GM23338 (cell line): Measurements from ENCODE around the gene PDE4D. TPM values are rescaled to one million over a fixed set of nuclear protein-coding genes. Genes with fewer than 3 reads are reported as not detected.

Source experiments
- ATAC-seq: fragments of 200-7000 bp; cut with Tn5 transposase; 3 replicates; pipeline ENCODE4 v1.9.1; 2020
- DNase-seq: peaks from one replicate; pipeline ENCODE4 v3.0.0-alpha.2; 2015; ENCODE audit warnings: low spot score
- H2AFZ ChIP-seq: fragments of 200-600 bp; sonication (generic); 2 replicates; pipeline ENCODE4 v1.8.0; 2016; ENCODE audit warnings: antibody characterized with exemption, mild to moderate bottlenecking, moderate library complexity
- H3F3A ChIP-seq: fragments of 200-600 bp; sonication (generic); replicated peaks from 2 replicates; pipeline ENCODE4 v1.8.0; 2017; ENCODE audit warnings: antibody characterized with exemption, mixed run types, low read depth
- H3K27ac ChIP-seq: fragments of 200-600 bp; sonication (generic); 2 replicates; pipeline ENCODE4 v1.6.1; 2016; ENCODE audit warnings: low read depth
- H3K27me3 ChIP-seq: fragments of 200-600 bp; sonication (generic); 2 replicates; pipeline ENCODE4 v1.8.0; 2016; ENCODE audit warnings: mild to moderate bottlenecking, mixed run types, moderate library complexity; ENCODE audit not compliant: insufficient read depth
- H3K36me3 ChIP-seq: fragments of 200-600 bp; sonication (generic); 2 replicates; pipeline ENCODE4 v1.8.0; 2016; ENCODE audit warnings: mild to moderate bottlenecking; ENCODE audit not compliant: insufficient read depth
- H3K4me1 ChIP-seq: fragments of 200-600 bp; sonication (generic); 2 replicates; pipeline ENCODE4 v1.8.0; 2016; ENCODE audit warnings: mild to moderate bottlenecking, moderate library complexity; ENCODE audit not compliant: insufficient read depth
- H3K4me2 ChIP-seq: fragments of 200-600 bp; sonication (generic); 2 replicates; pipeline ENCODE4 v1.7.1; 2017; ENCODE audit warnings: mixed run types
- H3K4me3 ChIP-seq: fragments of 200-600 bp; sonication (generic); 2 replicates; pipeline ENCODE4 v1.6.1; 2016; ENCODE audit warnings: mixed run types
- H3K79me2 ChIP-seq: fragments of 200-600 bp; sonication (generic); replicated peaks from 2 replicates; pipeline ENCODE4 v1.8.0; 2017; ENCODE audit warnings: mild to moderate bottlenecking; ENCODE audit not compliant: insufficient read depth
- H3K9me2 ChIP-seq: fragments of 200-600 bp; sonication (generic); 2 replicates; pipeline ENCODE4 v1.8.0; 2017; ENCODE audit not compliant: insufficient read depth
- H4K20me1 ChIP-seq: fragments of 200-600 bp; sonication (generic); replicated peaks from 2 replicates; pipeline ENCODE4 v1.8.0; 2017; ENCODE audit warnings: mild to moderate bottlenecking; ENCODE audit not compliant: insufficient read depth
- H3K27ac Mint-ChIP-seq: 2 replicates; pipeline ENCODE4 v1.8.0; 2020; ENCODE audit warnings: inconsistent platforms, mild to moderate bottlenecking, moderate library complexity, mixed read lengths
- H3K27me3 Mint-ChIP-seq: 3 replicates; pipeline ENCODE4 v1.8.0; 2022; ENCODE audit warnings: low read depth, mild to moderate bottlenecking, moderate library complexity, mixed read lengths, inconsistent platforms; ENCODE audit not compliant: insufficient read depth, poor library complexity
- H3K36me3 Mint-ChIP-seq: 3 replicates; pipeline ENCODE4 v1.8.0; 2021; ENCODE audit warnings: low read depth, mild to moderate bottlenecking, inconsistent platforms, moderate library complexity, mixed read lengths
- H3K4me1 Mint-ChIP-seq: 3 replicates; pipeline ENCODE4 v1.8.0; 2020; ENCODE audit warnings: mild to moderate bottlenecking, inconsistent platforms, mixed read lengths
- H3K4me3 Mint-ChIP-seq: 3 replicates; pipeline ENCODE4 v1.8.0; 2021; ENCODE audit warnings: moderate library complexity, mild to moderate bottlenecking, inconsistent platforms, mixed read lengths
- H3K9me3 Mint-ChIP-seq: 3 replicates; pipeline ENCODE4 v1.8.0; 2020; ENCODE audit warnings: moderate library complexity, mild to moderate bottlenecking, inconsistent platforms, mixed read lengths
- CREB1 ChIP-seq: fragments of 250-450 bp; sonication (Bioruptor Pico); IDR thresholded peaks from 2 replicates; pipeline ENCODE4 v1.5.0; 2020; ENCODE audit warnings: low read depth, mild to moderate bottlenecking, moderate library complexity
- EZH2 ChIP-seq: fragments of 200-600 bp; sonication (generic); IDR thresholded peaks from one replicate; pipeline ENCODE4 v1.8.0; 2017; ENCODE audit warnings: antibody characterized with exemption, mild to moderate bottlenecking, low read depth; ENCODE audit not compliant: unreplicated experiment
- EZH2phosphoT487 ChIP-seq: fragments of 200-600 bp; sonication (generic); IDR thresholded peaks from one replicate; pipeline ENCODE4 v1.8.1; 2018; ENCODE audit warnings: antibody characterized with exemption; ENCODE audit not compliant: unreplicated experiment
- JUNB ChIP-seq: IDR thresholded peaks from one replicate; pipeline ENCODE4 v1.6.1; 2016; ENCODE audit warnings: antibody characterized with exemption; ENCODE audit not compliant: unreplicated experiment
- NANOG ChIP-seq: IDR thresholded peaks from 2 replicates; pipeline ENCODE4 v1.6.1; 2016; ENCODE audit warnings: antibody characterized with exemption, borderline replicate concordance
- POLR2AphosphoS5 ChIP-seq: IDR thresholded peaks from 2 replicates; pipeline ENCODE4 v1.6.1; 2016; ENCODE audit warnings: antibody characterized with exemption, low read depth
- STAT1 ChIP-seq: IDR thresholded peaks from one replicate; pipeline ENCODE4 v1.6.1; 2016; ENCODE audit warnings: antibody characterized with exemption; ENCODE audit not compliant: unreplicated experiment
- ZNF331 ChIP-seq: fragments of 250-450 bp; sonication (Bioruptor Pico); IDR thresholded peaks from 2 replicates; pipeline ENCODE4 v1.5.0; 2020; ENCODE audit warnings: low read depth, mild to moderate bottlenecking, moderate library complexity
- polyA plus RNA-seq: library from polyadenylated mRNA; unstranded; fragments of >200 nt; fragmentation: Nextera tagmentation; extraction: Ambion mirVana; gene quantifications from 2 replicates; pipeline ENCODE4 v1.2.1, GENCODE V29; 2016
- total RNA-seq: library from RNA; depleted of rRNA; stranded (reverse); fragments of >200 nt; shearing (Covaris generic); gene quantifications from 2 replicates; pipeline ENCODE4 v1.2.3, GENCODE V29; 2014
- TF ChIP-seq, protein P1 (sequence below), 2 experiments: fragments of 200-600 bp in 1 of 2; sonication (generic) in 1 of 2; conservative IDR thresholded peaks; 2 replicates each; pipeline versions ENCODE4 v1.5.1 to v1.6.1; 2016 to 2017; ENCODE audit warnings: antibody characterized with exemption in 2 of 2, low read depth in 2 of 2, mild to moderate bottlenecking in 2 of 2, moderate library complexity in 1 of 2
- TF ChIP-seq, protein P2 (sequence below): fragments of 250-450 bp; sonication (Bioruptor Pico); IDR thresholded peaks from 2 replicates; pipeline ENCODE4 v1.5.0; 2020; ENCODE audit warnings: mild to moderate bottlenecking, moderate library complexity
- TF ChIP-seq, protein P3 (sequence below): IDR thresholded peaks from 2 replicates; pipeline ENCODE4 v1.6.1; 2016; ENCODE audit warnings: antibody characterized with exemption

The PDE4D gene
- total and polyA plus RNA-seq, 2 experiments from 2014 or later = 2.1 to 4.7 TPM

DNA sequence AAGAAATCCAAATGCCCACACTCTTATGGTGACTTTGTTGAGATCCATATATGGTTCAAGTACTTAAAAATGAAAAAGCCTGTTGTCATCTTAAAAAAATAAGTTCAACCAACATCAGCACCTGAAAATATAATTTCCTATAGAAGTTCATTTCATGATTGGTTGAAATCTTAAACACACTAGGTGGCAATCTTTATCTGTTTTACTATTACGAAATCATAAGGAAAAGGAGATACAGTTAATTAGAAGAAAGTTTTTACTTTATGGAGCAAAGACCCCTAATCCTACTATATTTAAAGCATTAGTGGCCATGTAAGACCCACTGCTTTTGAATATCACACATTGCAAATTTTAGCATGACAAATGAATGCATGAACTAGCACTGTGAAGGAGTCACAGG is 694.7 kb downstream of the PDE4D start:
- Histone ChIP-seq H4K20me1 (no peaks in the 10 kb centered on the region), H2AFZ (no peak overlapping the region), H3K36me3 (no peaks in the 10 kb centered on the region), H3K4me2 (no peak overlapping the region), H3K27me3 (no peaks in the 10 kb centered on the region), H3K4me1 (no peaks in the 10 kb centered on the region), H3F3A (peaks cover 9% of the 10 kb centered on the region), H3K27ac (no peak overlapping the region), H3K4me3 (no peak overlapping the region), H3K9me2 (no peaks in the 10 kb centered on the region), H3K79me2 (no peaks in the 10 kb centered on the region)
- TF ChIP-seq, protein P1, sequence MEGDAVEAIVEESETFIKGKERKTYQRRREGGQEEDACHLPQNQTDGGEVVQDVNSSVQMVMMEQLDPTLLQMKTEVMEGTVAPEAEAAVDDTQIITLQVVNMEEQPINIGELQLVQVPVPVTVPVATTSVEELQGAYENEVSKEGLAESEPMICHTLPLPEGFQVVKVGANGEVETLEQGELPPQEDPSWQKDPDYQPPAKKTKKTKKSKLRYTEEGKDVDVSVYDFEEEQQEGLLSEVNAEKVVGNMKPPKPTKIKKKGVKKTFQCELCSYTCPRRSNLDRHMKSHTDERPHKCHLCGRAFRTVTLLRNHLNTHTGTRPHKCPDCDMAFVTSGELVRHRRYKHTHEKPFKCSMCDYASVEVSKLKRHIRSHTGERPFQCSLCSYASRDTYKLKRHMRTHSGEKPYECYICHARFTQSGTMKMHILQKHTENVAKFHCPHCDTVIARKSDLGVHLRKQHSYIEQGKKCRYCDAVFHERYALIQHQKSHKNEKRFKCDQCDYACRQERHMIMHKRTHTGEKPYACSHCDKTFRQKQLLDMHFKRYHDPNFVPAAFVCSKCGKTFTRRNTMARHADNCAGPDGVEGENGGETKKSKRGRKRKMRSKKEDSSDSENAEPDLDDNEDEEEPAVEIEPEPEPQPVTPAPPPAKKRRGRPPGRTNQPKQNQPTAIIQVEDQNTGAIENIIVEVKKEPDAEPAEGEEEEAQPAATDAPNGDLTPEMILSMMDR (conservative IDR thresholded peaks at IDR 0.05; ENCODE audit: low read depth in 2 of 2) = no peak
- Mint-ChIP-seq H3K9me3 (no peaks in the 10 kb centered on the region; the same call in 2 of the 3 replicates), H3K36me3 (no peaks in the 10 kb centered on the region; the same call in 2 of the 3 replicates), H3K27ac (no peak overlapping the region), H3K4me3 (no peak overlapping the region), H3K4me1 (0 out of 3 replicates have a peak, but pooled peaks cover 2% of the 10 kb centered on the region), H3K27me3 (peaks cover 2% of the 10 kb centered on the region)
- DNase-seq (no peak), ATAC-seq (no peak)

DNA sequence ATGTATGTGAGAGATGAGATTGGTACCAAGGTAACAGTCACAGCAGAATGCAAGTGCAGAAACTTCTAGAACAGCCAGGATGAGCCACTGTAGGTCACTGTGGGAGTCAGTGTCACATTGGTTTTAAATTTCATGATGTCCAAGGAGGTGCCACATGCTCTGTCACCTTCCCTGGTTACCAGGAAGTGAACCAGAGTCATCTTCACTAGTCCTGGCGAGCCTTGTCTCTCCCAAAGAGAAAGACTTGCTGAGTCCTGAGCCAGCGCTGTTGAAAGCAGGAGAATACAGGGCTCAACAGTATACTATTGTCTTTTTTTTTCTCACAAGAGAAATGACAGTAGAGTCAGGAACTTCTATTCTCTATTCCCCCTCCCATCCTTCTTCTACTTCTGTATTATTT is 695.2 kb downstream of the PDE4D start:
- Mint-ChIP-seq H3K27me3 (peaks cover 2% of the 10 kb centered on the region), H3K36me3 (no peaks in the 10 kb centered on the region; the same call in 2 of the 3 replicates), H3K4me3 (no peak overlapping the region), H3K4me1 (0 out of 3 replicates have a peak, but pooled peaks cover 2% of the 10 kb centered on the region), H3K27ac (no peak overlapping the region), H3K9me3 (no peaks in the 10 kb centered on the region; the same call in 2 of the 3 replicates)
- no peak overlapping the region for H3K27ac ChIP-seq
- no peak overlapping the region for H2AFZ ChIP-seq
- no peak for ATAC-seq
- no peaks in the 10 kb centered on the region for H3K4me1 ChIP-seq
- no peaks in the 10 kb centered on the region for H4K20me1 ChIP-seq
- TF ChIP-seq ZNF331 (CRISPR knock-in tag) (no peak), POLR2AphosphoS5 (no peak), EZH2phosphoT487 (no peak), JUNB (no peak), EZH2 (no peak), STAT1 (no peak), CREB1 (CRISPR knock-in tag) (no peak), NANOG (no peak)
- TF ChIP-seq, protein P1 (conservative IDR thresholded peaks at IDR 0.05; ENCODE audit: low read depth in 2 of 2) = no peak
- TF ChIP-seq, protein P2, sequence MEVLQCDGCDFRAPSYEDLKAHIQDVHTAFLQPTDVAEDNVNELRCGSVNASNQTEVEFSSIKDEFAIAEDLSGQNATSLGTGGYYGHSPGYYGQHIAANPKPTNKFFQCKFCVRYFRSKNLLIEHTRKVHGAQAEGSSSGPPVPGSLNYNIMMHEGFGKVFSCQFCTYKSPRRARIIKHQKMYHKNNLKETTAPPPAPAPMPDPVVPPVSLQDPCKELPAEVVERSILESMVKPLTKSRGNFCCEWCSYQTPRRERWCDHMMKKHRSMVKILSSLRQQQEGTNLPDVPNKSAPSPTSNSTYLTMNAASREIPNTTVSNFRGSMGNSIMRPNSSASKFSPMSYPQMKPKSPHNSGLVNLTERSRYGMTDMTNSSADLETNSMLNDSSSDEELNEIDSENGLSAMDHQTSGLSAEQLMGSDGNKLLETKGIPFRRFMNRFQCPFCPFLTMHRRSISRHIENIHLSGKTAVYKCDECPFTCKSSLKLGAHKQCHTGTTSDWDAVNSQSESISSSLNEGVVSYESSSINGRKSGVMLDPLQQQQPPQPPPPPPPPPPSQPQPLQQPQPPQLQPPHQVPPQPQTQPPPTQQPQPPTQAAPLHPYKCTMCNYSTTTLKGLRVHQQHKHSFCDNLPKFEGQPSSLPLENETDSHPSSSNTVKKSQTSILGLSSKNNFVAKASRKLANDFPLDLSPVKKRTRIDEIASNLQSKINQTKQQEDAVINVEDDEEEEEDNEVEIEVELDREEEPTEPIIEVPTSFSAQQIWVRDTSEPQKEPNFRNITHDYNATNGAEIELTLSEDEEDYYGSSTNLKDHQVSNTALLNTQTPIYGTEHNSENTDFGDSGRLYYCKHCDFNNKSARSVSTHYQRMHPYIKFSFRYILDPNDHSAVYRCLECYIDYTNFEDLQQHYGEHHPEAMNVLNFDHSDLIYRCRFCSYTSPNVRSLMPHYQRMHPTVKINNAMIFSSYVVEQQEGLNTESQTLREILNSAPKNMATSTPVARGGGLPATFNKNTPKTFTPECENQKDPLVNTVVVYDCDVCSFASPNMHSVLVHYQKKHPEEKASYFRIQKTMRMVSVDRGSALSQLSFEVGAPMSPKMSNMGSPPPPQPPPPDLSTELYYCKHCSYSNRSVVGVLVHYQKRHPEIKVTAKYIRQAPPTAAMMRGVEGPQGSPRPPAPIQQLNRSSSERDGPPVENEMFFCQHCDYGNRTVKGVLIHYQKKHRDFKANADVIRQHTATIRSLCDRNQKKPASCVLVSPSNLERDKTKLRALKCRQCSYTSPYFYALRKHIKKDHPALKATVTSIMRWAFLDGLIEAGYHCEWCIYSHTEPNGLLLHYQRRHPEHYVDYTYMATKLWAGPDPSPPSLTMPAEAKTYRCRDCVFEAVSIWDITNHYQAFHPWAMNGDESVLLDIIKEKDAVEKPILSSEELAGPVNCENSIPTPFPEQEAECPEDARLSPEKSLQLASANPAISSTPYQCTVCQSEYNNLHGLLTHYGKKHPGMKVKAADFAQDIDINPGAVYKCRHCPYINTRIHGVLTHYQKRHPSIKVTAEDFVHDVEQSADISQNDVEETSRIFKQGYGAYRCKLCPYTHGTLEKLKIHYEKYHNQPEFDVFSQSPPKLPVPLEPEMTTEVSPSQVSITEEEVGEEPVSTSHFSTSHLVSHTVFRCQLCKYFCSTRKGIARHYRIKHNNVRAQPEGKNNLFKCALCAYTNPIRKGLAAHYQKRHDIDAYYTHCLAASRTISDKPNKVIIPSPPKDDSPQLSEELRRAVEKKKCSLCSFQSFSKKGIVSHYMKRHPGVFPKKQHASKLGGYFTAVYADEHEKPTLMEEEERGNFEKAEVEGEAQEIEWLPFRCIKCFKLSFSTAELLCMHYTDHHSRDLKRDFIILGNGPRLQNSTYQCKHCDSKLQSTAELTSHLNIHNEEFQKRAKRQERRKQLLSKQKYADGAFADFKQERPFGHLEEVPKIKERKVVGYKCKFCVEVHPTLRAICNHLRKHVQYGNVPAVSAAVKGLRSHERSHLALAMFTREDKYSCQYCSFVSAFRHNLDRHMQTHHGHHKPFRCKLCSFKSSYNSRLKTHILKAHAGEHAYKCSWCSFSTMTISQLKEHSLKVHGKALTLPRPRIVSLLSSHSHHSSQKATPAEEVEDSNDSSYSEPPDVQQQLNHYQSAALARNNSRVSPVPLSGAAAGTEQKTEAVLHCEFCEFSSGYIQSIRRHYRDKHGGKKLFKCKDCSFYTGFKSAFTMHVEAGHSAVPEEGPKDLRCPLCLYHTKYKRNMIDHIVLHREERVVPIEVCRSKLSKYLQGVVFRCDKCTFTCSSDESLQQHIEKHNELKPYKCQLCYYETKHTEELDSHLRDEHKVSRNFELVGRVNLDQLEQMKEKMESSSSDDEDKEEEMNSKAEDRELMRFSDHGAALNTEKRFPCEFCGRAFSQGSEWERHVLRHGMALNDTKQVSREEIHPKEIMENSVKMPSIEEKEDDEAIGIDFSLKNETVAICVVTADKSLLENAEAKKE (CRISPR knock-in tag) = no peak
- TF ChIP-seq, protein P3, sequence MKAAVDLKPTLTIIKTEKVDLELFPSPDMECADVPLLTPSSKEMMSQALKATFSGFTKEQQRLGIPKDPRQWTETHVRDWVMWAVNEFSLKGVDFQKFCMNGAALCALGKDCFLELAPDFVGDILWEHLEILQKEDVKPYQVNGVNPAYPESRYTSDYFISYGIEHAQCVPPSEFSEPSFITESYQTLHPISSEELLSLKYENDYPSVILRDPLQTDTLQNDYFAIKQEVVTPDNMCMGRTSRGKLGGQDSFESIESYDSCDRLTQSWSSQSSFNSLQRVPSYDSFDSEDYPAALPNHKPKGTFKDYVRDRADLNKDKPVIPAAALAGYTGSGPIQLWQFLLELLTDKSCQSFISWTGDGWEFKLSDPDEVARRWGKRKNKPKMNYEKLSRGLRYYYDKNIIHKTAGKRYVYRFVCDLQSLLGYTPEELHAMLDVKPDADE = no peak
- no peak overlapping the region for H3K4me2 ChIP-seq
- no peaks in the 10 kb centered on the region for H3K79me2 ChIP-seq
- peaks cover 9% of the 10 kb centered on the region for H3F3A ChIP-seq
- no peaks in the 10 kb centered on the region for H3K9me2 ChIP-seq
- H3K36me3 ChIP-seq = no peaks in the 10 kb centered on the region
- H3K4me3 ChIP-seq = no peak overlapping the region
- no peaks in the 10 kb centered on the region for H3K27me3 ChIP-seq
- DNase-seq = no peak
